NOMO-1 treated with DMSO at 0.1 percent for 48 hours (cell line): ENCODE data around the gene CSMD2.

Experiments
- DNase-seq: peaks from one replicate; lab custom pipeline; 2025; ENCODE audit not compliant: unreplicated experiment; lab: John Stamatoyannopoulos, UW

CSMD2 gene

DNA sequence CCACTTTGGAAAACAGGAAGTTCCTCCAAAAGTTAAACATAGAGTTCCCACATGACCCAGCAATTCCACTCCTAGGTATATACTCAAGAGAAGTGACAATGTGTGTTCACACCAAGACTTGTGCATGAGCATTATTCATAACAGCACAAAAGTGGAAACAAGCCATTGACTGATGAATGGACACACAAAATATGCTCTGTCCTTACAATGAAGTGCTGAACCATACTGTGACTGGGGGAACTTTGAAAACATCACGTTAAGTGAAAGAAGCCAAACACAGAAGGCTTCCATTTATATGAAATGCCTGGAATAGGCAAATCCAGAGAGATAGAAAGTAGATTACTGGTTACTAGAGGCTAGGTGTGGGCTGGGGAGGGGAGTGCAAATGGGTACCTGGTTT lies 542.3 kb downstream of the CSMD2 start:
- no peak for DNase-seq

DNA sequence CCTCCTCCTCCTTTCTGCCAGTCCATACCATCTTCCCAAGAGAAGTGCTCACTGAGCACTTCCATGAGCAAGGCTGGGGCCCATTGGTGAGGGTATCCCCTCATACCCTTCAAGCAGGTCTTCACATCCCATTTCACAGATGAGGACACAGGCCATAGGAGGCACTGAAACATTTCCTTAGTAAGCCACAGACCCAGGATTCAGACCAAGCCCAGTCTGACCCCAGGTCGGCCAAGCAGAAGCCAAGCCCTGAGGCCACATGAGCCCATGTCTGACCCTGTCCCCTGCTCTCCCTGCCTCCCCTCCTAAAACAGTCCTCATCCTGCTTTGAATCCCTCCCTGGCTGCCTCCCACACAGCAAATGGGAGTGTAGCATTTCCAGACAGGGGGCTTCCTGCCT lies 546.4 kb downstream of the CSMD2 start:
- DNase-seq, result no peak

DNA sequence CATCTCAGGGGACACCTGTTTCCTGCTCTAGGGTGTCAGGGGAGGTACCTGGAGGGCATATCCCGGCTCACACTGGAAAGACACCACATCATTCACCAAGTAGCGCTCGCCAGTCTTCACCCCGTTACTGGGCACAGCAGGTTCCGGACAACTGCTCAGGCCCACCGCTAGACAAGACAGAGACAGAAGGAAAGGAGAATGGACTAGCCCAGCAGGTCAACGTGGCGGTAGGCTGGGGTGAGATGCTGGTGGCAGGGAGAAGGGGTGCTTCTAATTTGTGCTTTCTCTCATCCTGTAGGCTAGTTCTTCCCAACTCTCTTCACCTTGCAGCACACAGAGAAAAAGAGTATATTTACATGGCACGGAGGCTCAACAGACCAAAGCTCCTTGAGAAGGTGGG lies 547.6 kb downstream of the CSMD2 start:
- DNase-seq, result no peak

DNA sequence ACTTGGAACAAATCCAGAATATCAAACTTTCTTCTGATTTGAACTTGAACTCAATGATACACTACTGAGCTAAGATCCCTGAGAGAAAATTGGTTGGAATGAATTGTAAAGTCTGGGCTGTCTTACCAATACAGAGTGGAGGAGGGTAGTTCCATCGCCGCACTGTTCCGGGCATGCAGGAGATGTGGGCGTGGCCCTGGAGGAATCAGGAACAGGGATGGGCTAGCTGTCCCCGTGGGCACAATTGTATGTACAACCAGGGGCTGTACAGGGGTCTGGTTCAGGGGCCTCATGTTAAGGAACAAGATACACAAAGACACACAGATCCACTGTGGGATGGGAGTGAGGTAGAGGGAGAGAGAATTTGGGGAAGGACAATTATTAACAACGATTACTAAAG lies 548.2 kb downstream of the CSMD2 start:
- no peak for DNase-seq

DNA sequence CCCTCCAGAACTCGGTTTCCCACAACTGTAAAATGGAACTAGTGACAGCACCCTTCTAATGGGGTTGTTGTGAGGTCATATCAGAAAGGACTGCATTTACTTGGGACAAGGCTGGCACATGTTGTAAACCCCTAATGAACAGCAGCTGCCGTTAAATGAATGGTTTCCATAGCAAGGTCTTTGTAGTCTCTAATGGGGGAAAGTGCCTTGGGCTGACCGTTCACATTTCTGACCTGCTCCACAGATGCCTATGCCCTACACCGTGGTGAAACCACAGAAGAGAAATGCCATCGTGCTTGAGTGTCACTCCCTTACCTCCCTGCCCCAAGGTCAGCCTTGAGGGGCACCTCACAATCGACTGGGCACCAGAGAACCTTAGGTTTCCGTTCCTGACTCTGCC lies 549.5 kb downstream of the CSMD2 start:
- peak; percentile 10 for DNase-seq

DNA sequence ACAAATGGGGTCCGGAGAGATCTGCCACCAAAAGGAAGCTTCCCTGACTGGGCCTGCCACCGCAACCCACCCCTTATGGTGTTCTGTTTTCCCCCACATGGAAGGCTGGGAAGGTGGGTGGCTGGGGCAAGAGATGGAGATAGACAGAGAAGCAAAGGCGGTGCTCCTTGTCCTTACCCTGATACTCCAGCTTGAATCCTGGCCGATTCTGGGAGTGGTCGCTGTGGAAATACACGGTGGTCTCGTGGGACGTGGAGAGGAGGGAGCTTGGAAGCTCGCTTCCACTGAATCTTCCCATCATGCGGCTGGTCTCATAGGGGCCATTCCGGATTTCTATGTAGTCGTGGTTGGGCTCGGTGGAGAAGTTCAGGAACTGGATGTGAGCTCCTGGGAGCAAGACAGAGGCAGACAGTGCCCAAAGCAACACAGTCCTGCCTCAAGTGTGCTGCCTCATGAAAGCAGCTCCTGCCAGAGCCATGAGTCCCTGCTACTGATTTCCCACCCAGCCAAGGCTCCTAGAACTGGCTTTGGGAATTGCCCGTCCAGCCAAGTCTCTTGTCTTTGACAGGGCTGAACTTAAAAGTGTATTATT lies 554.1 kb downstream of the CSMD2 start:
- DNase-seq, result no peak

DNA sequence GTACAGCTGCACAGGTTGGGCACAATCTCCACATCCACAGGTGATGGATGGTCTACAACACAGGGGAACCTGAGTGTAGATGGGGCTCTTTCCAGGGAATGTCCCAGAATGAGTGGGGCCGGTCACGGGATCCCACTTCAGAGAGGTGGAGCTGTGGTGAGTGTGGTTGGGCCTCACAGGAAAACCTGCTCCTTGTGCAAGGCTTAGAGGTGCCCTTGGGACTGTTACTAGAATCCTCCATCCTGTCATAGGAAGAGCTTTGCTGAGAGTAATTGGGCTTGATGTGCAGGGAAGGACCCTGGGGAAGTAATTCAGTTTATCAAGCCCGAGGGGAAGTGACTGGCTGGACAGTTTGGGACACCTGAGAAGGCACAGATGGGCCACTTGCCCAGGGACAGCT lies 554.6 kb downstream of the CSMD2 start:
- DNase-seq, result no peak

DNA sequence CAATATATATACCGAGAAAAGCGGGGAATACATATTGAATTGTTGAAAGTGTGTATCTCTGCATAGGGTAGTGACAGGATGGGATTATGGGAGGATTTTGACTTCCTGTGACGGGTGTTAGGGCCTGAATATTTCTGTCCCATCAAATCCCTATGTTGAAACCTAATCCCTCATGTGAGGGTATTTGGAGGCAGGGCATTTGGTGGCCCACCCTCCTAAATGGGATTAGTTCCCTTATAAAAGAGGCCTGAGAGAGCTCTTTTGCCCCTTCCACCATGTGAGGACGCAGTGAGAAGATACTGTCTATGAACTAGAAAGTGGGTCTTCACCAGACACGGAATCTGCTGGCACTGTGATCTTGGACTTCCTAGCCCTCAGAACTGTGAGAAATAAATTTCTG lies 555.3 kb downstream of the CSMD2 start:
- no peak for DNase-seq

DNA sequence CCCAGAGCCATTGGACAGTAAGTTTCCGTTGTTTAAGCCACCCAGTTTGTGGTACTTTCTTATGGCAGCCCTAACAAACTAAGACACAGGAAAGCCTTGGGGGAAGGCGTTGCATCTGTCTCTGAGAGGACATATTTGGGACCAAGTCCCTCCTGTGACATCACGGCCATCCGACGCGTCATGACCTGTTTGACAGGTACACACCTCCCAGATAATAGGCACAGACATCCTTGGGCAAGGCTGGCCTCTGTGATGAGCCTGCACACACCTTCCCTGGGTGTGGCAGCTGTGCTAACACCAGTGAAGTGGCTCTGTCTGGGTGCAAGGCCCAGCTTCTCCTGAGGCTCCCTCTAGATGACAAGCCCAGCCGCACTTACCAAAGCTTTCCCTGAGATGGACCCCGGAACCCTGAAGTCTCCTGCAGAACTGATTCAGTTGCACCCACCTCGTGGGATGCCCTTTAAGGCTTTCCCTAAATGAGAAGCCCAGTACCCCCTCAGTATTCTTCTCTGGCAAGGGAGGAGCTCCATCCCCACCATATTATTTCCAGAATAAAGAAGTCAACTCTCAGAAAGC lies 556.1 kb downstream of the CSMD2 start:
- DNase-seq, result no peak

DNA sequence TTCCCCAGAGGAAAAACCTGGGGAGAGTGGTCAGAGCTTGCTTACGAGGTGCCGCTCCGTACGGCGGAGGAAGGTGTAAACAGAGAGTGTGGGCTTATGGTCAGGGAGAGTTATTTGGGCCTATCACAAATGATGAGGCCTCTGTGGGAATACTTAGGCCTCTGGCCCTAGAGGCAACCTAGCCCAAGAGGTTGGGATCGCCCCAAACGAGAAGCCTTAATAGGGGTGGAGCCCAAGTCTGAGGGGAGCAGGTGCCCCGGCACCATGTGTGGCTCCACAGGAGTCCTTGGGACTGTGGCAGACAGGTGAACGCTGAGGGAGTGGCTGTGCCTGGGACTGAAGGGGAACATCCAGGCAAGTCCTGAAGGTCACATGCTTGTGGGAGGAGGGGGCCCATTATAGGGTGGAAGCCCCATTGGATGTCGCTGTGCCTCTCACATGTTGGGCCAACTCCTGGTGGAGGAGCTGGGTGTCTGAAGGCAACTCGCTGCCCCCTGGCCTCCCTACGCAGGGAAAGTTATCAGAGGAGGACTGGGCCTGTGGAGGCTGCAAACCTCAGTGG lies 557.5 kb downstream of the CSMD2 start:
- no peak for DNase-seq

DNA sequence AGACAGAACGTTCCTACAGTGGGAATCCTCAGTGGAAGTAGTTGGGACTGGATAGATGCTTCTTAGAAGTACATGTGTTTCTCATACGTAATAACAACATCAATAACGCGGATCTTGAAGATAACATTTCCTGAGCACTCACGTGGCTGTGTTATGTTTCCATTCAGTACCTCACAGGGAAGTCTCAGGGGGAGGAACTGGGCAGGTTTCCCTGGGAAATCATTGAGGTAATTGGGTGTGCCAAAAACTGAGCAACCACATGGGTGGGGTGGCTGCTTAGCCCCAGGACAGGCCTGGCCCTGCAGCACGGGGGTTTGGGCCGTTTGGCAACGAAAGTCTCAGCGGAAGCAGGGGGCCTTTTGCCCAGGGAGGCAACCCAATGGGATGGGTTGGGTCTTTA lies 558.8 kb downstream of the CSMD2 start:
- DNase-seq, result no peak

DNA sequence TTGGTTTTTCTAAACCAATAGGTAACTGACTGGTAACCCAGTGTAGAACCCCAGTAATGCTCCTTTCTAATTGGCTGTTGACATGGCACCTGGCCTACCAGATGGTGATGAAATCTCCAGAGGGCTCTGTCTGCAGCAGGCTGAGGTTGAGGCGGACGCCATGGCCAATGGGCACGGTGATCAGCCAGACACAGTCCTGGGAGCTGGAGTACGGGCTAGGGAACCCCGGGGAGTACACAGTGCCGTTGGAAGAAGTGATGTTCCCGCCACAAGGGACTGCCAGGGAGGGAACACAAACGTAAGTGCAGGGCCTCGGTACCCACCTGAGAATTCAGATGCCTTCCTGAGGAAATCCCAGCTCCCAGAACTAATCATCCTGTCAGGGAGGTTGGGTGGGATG lies 562.8 kb downstream of the CSMD2 start:
- DNase-seq, result no peak

DNA sequence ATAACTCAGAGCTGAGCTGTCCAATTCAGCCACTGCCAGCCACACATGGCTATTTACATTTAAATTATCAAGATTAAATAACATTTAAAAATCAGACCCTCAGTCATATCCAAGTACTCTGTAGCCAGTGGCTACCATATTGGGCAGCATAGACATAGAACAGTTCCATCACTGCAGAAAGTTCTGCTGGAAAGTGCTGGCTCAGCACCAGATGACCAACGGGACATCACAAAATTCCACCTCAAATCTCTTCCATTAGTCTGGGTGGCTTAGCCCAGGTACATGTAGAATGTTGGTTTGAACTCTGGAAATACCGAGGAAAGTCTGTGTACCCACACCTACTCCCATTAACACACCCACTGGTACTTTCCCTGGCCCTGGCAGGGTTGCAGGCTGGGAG lies 563.3 kb downstream of the CSMD2 start:
- DNase-seq, result no peak

DNA sequence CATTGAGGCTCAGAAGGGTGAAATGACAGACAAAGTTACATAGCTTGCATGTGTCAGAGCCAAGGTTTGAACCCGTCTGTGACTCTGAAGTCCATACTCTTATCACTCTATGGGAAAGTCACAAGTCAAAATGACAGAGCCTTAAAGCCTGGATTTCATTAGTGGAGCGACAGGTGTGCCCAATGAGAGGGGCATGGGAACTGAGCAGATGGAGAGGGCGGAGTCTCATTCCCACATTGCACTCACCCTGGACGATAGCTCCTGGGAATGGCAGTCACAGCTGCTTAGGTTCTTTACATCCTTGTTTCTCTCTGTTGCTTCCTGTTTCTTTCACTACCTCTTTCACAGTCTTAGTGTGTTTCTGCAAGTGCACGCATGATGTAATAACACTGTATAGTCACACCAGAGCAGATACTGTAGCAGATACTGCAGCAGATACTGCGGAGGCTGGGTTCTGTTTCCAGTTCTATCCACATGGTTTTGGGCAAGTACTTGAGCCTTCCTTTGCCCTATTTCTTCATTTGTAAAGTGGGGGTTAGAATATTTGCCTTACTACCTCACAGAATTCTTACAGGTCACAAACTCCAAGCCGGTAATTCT lies 565.4 kb downstream of the CSMD2 start:
- DNase-seq, result peak; percentile 87

DNA sequence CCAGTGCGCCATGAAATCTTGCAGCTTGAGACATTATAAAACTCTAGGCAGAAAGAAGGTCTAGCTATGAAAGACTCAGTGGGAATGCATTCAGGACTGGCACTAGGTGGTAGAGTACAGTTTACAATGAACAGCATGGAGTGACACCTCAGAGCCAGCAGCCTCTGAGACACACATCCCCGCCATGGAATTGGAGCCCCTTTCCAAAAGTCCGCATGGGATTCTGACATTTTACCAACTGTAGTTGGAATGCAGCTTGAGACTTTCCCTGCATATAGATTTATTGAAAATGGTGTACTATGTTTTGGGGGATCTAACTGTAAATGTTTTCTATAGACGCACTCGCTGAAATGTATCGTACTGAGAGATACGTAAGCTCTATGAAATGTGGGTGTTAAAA lies 576.3 kb downstream of the CSMD2 start:
- DNase-seq, result no peak

DNA sequence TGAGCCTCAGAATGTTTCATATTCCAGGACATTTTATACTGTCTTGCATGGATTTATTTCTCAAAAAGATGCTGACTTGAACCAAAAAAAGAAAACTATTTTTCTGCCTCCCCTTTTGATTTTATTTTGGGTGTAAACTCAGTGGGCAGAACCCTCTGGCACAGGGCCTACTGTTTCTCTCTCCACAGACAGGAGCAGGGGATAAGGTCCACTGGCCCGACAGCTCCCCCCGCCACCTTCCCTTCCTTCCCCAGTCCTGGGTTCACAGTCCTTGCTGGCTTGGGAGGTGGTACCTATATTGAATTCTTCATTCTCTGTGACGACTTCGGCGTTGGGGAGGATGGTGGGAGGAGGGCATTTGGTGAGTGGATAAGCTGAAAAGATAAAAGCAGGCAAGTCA lies 578.2 kb downstream of the CSMD2 start:
- no peak for DNase-seq

DNA sequence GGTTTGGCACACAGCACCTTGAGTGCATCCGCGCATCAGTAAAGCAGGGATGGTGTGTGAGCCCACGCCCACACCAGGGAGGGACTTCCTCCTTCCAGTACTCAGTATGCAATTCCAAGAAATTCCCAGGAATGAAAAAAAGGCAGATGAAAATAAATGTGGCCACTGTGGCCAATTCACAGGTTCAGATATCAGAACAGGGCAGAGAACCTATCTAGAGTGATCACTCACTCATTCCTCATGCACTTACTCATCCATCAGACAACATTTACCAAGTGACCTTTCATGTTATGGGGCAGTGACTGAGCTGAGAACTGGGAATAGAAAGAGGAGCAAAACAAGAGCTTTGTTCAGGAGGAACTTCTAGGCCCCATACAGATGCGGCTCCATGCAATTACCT lies 578.9 kb downstream of the CSMD2 start:
- no peak for DNase-seq

DNA sequence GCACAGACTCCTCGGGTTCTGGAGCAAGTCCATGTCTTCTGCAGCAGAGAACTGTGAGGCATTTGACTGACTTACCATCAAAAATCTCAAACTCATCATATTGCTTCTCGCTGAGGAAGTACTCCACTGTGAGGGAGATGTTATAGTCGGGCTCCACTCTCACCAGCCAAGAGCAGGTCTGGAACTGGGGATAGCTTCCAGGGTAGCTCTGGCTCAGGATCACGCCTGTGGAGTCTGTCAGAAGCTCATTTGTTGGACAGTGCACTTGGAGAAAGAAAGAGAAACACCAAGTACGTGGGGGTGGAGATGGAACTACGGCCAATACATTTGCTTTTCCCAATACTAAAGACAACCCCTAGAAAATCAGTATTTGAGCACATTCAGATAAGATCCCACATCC lies 581.5 kb downstream of the CSMD2 start:
- DNase-seq, result no peak

DNA sequence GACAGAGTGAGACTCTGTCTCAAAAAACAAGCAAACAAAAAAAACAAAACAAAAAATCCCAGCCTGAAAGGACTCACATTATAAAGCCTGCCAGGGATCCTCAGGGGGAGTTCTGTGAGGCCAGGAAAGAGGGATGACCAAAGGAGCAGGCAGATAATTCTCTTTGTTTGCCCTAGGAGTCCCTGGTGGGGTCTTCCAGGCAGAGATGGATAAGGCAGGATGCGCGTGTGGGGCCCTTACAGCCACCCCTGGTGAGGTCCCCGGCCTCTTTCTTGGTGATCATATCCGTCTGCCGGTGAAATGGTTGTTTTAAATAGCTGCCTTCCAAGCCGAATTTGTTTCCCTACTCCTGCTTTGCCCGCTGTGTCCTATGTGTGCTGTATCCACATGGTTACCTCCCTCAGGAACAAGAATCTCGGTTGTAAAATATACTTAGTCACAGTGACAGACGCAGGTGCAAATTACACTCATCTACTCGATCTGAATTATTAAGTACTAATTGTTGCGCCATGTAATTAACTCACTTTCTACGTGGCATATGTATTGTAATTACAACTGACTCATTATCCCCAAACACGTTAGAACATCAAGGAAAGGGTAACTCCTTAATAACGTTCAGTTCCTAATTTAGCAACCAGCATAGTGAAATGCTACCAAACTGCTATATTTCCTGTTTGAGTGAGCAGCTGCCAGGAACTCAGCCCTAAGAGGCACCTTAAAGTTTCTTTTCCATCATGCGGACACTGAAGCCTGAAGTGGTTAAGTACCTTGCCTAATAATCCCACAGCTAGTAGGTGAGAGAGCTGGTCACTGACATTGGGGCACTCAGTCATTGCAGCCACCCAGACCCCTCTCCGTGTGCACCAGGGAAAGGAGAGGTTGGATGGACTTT lies 586.2 kb downstream of the CSMD2 start:
- peak; percentile 88 for DNase-seq

DNA sequence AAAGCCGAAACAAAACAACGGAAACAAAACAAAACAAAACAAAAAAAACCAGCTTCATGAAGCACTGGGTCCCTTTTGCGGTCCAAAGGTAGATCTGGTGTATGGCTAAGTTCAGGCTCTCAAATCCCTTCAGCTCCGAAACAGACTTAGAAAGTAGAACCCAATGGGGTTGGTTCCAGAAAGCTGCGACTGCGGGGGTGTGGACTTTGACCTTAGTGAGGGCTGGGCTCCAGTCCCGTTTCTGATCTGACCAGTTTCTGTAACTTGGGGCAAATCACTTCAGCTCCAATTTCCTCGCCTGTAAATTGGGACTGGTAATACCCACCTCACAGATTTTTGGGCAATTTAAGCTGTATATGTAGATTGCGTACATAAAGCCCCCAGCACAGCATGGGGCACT lies 587.4 kb downstream of the CSMD2 start:
- DNase-seq, result no peak

DNA sequence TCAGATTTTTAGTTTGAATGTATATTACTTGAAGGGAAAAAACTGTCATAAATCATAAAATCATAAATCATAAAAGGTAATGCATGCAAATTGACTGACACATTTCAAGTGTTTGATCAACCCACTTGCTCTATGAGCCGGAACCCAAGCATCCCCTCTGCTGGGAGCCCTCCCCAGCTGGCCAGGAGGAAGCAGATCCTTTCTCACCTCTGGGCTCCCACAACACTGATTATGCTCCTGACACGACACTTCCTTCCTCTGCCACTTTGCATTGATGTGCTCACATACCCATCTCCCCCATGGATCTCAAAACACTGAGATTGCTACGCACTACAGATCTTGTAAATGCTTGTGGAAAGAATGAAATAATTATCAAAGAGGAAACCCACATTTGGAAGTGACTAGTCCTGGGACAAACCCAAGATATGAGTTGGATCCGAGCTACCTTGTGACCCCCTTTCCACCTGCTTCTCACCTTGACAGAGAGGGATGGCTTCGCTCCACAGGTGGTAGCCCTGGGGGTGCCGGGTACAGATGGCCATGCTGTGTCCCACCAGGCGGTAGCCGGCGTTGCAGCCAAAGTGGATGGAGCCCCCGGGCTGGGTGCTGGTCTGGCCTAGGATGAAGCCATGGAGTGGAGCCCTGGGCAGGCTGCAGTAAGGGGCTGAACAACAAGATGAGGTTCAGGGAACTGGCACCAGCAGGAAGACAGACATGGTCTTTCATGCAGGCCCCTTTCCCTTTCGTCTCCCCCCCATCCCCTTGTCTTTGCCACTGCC lies 588.0 kb downstream of the CSMD2 start:
- peak; percentile 6 for DNase-seq
